Cardiac muscle cell (in vitro differentiated cells and primary cell): ENCODE results near the gene ZNF846. TPM values are rescaled to one million over a fixed set of nuclear protein-coding genes. Genes with fewer than 3 reads are reported as not detected.
"Not testable (repeated sequence)": the region's sequence is repeated elsewhere in the genome, so short reads cannot be mapped to it uniquely, and the experiment has no call there.

Source experiments
- DNase-seq, 2 donors: peaks; one replicate each; pipeline versions ENCODE4 v3.0.0 to v3.0.0-alpha.2; 2010 to 2017; ENCODE audit warnings: low read depth in 1 of 2, low spot score in 1 of 2
- H3K27ac ChIP-seq: fragments of 200-600 bp; sonication (generic); 2 replicates; pipeline ENCODE4 v1.5.1; 2016
- H3K27me3 ChIP-seq: fragments of 200-600 bp; sonication (generic); 2 replicates; pipeline ENCODE4 v1.6.0; 2016; ENCODE audit warnings: control low read depth
- H3K36me3 ChIP-seq: fragments of 200-600 bp; sonication (generic); 2 replicates; pipeline ENCODE4 v1.5.1; 2016; ENCODE audit warnings: control low read depth
- H3K4me1 ChIP-seq: fragments of 200-600 bp; sonication (generic); 2 replicates; pipeline ENCODE4 v1.8.1; 2017; ENCODE audit warnings: low read depth, mild to moderate bottlenecking, mixed run types
- H3K4me3 ChIP-seq: fragments of 200-600 bp; sonication (generic); 2 replicates; pipeline ENCODE4 v1.5.1; 2016; ENCODE audit warnings: mild to moderate bottlenecking
- H3K9me3 ChIP-seq: fragments of 200-600 bp; sonication (generic); 2 replicates; pipeline ENCODE4 v1.5.1; 2017; ENCODE audit warnings: low read depth, mild to moderate bottlenecking, control low read depth
- polyA plus RNA-seq: library from polyadenylated mRNA; unstranded; fragments of >200 nt; fragmentation: Nextera tagmentation; extraction: Ambion mirVana; gene quantifications from 2 replicates; pipeline ENCODE4 v1.2.1, GENCODE V29; 2016
- total RNA-seq: library from RNA; depleted of rRNA; stranded (reverse); fragments of >200 nt; gene quantifications from 2 replicates; pipeline ENCODE4 v1.2.3, GENCODE V29; 2016
- TF ChIP-seq, protein P1 (sequence below): IDR thresholded peaks from 2 replicates; pipeline ENCODE4 v1.5.1; 2012; ENCODE audit warnings: low read depth, mild to moderate bottlenecking, low read length

The ZNF846 gene
- total and polyA plus RNA-seq, 2 experiments from 2014 or later, result 14.4 to 15.6 TPM

DNA sequence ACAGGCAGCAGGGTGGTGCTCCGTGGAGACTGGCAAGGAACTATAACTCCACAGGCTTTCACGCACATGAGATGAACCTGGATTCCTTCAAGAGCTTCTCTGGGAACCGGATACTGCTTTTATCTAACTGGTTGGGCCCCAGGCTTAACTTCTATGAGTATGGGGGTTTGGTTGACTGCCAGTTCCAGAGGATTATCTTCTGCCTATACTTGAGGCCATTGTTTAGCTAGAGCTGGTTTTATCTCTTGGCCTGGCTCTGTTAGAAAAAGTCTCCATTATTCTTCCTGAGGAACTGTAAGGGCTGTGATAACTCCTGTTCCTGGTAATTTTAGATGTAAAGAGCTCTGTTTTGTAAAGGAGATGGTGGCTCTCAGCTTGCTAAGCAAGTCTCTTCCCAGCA is 40.9 kb downstream of the ZNF846 start:
- Histone ChIP-seq H3K27me3 (no peaks in the 10 kb centered on the region), H3K36me3 (no peaks in the 10 kb centered on the region), H3K4me3 (no peak overlapping the region), H3K4me1 (no peaks in the 10 kb centered on the region), H3K9me3 (no peaks in the 10 kb centered on the region), H3K27ac (no peak overlapping the region)
- peak in 1 of 2 donors; percentile 58 for DNase-seq
- TF ChIP-seq, protein P1, sequence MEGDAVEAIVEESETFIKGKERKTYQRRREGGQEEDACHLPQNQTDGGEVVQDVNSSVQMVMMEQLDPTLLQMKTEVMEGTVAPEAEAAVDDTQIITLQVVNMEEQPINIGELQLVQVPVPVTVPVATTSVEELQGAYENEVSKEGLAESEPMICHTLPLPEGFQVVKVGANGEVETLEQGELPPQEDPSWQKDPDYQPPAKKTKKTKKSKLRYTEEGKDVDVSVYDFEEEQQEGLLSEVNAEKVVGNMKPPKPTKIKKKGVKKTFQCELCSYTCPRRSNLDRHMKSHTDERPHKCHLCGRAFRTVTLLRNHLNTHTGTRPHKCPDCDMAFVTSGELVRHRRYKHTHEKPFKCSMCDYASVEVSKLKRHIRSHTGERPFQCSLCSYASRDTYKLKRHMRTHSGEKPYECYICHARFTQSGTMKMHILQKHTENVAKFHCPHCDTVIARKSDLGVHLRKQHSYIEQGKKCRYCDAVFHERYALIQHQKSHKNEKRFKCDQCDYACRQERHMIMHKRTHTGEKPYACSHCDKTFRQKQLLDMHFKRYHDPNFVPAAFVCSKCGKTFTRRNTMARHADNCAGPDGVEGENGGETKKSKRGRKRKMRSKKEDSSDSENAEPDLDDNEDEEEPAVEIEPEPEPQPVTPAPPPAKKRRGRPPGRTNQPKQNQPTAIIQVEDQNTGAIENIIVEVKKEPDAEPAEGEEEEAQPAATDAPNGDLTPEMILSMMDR, result no peak

DNA sequence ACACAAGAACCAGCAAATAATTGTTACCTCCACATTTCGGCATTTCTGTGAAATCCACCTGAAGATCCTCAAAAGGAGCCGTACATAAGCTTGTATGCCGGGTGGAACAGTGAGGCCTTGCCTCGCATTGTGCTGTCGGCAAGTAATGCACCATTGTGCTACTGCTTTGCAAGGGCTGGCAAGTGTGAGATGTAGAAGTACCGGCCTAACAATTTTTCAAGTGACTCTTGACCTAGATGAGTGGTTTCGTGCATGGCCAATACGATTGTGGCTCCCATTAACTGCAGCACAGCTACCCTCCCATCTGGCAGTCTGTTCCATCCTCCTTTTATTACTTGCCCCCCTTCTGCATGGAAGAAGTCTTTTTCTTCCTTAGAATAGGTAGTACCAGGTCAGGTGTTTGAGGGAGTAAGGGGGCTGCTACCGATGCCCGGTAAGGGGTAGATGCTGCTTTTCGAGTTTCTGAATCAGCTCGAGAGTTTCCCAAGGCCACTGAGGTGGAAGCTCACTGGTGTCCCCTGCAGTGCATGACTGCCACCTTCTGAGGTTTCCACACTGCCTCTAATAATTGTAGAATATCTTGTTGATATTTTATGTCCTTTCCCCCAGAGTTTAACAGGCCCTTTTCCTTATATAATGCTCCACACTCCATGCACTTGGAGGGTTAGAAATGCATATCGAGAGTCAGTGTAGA is 42.9 kb downstream of the ZNF846 start:
- not testable (repeated sequence) for H3K27me3 ChIP-seq, DNase-seq, H3K4me1 ChIP-seq, H3K27ac ChIP-seq, H3K9me3 ChIP-seq, H3K4me3 ChIP-seq, H3K36me3 ChIP-seq

DNA sequence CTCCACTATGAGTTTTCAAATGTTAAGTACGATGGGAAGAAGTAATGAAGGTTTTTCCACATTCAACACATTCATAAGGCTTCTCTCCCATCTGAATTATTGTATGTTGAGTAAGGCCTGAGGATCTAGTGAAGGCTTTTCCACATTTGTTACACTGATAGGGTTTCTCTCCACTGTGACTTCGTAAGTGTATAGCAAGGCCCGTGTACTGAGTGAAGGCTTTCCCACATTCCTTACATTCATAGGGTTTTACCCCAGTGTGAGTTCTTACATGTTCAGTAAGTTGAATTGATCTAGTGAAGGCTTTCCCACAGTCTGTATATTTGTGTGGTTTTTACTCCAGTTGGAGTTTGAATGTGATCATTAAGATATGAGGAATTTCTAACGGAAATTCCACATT is 44.4 kb downstream of the ZNF846 start:
- no peak for DNase-seq
- Histone ChIP-seq H3K36me3 (no peaks in the 10 kb centered on the region), H3K4me1 (peaks cover 4% of the 10 kb centered on the region), H3K9me3 (no peaks in the 10 kb centered on the region), H3K4me3 (no peak overlapping the region), H3K27me3 (no peaks in the 10 kb centered on the region), H3K27ac (no peak overlapping the region)
- TF ChIP-seq, protein P1, result no peak

DNA sequence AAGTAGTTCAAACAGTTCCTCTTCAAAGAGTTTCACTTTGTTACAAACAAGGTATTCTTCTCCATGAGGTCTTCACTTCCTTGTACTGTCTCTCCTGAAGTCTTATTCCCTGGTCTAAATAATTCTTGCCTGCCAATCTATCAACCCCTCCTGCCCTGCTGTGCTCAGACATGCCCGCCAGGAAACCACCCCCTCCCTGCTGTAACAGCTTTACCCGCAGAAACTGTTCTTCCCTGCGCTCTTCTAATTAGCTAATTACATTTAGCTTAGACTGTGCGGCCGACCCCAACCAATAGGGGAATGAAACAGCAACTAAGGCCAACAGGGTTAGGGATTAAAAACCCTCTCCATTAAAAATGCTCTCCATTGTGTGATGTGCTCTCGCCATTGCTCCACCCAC is 46.7 kb downstream of the ZNF846 start:
- Histone ChIP-seq H3K4me1 (peaks cover 4% of the 10 kb centered on the region), H3K36me3 (no peaks in the 10 kb centered on the region), H3K27me3 (no peaks in the 10 kb centered on the region), H3K27ac (no peak overlapping the region), H3K4me3 (no peak overlapping the region), H3K9me3 (no peaks in the 10 kb centered on the region)
- DNase-seq, result no peak
- TF ChIP-seq, protein P1, result no peak

DNA sequence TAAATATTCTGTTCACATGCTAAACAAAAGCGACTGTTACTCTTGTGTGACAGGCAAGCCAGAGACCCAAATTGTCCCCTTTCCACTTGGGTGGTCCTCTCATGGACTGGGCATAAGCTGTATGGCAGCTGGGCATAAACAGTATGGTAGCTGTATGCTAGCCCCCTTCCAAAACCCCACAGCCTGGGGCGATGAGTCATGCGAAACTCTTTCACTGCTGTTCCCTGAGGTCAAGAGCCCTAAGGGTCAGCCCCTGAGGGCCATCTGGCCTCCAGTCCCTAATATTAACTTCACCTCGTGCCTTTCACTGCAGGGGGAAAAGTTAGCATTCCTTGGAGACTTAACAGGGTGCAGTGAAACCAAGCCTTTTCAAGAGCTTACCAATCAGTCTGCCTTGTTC is 48.0 kb downstream of the ZNF846 start:
- Histone ChIP-seq H3K36me3 (no peaks in the 10 kb centered on the region), H3K27me3 (no peaks in the 10 kb centered on the region), H3K4me3 (no peak overlapping the region), H3K4me1 (peaks cover 4% of the 10 kb centered on the region), H3K9me3 (no peaks in the 10 kb centered on the region), H3K27ac (no peak overlapping the region)
- DNase-seq, result no peak
- TF ChIP-seq, protein P1, result no peak

DNA sequence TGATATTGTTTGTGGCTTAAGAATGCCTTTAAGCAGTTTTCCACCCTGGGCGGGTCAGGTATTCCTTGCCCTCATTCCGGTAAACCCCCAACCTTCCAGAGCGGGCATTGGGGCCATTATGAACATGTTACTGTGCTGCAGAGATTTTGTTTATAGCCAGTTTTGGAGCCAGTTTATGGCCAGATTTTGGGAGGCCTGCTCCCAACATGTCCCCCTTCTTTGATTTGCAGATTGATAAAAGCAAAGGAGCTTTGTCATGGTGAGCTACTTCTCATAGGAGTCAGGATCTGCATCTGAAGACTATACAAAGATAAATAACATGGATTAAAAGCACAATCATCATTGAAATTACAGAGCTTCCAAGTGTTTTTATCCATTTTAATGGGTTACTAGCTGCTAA is 56.7 kb downstream of the ZNF846 start:
- TF ChIP-seq, protein P1, result no peak
- Histone ChIP-seq H3K36me3 (no peaks in the 10 kb centered on the region), H3K4me1 (no peaks in the 10 kb centered on the region), H3K27me3 (no peaks in the 10 kb centered on the region), H3K9me3 (no peaks in the 10 kb centered on the region), H3K4me3 (no peak overlapping the region), H3K27ac (no peak overlapping the region)
- no peak for DNase-seq
